K562 (cell line): ENCODE measurements around the gene ACADM. TPM values are rescaled to one million over a fixed set of nuclear protein-coding genes. Genes with fewer than 3 reads are reported as not detected.

ENCODE experiments used
- CBX2 ChIP-seq: fragments of 200-600 bp; sonication (generic); IDR thresholded peaks from one replicate; pipeline ENCODE4 v1.6.1; 2012; ENCODE audit warnings: mild to moderate bottlenecking, low read length, inconsistent platforms; ENCODE audit not compliant: insufficient read depth, poor library complexity, severe bottlenecking
- CREB3 ChIP-seq: fragments of 450-650 bp; conservative IDR thresholded peaks from 2 replicates; pipeline ENCODE4 v1.6.1; 2016; ENCODE audit warnings: missing genetic modification characterization, low read depth, mild to moderate bottlenecking, missing compliant biosample characterization, moderate library complexity
- EWSR1 ChIP-seq: fragments of 450-650 bp; IDR thresholded peaks from 2 replicates; pipeline ENCODE4 v1.6.1; 2018; ENCODE audit warnings: borderline replicate concordance, mild to moderate bottlenecking, low read depth, moderate library complexity; ENCODE audit not compliant: partially characterized antibody
- GTF2F1 ChIP-seq: IDR thresholded peaks from 2 replicates; pipeline ENCODE4 v1.6.1; 2011; ENCODE audit warnings: low read depth, low read length, improper control_type of control experiment
- HDAC3 ChIP-seq: fragments of 450-650 bp; IDR thresholded peaks from 2 replicates; pipeline ENCODE4 v1.6.1; 2018; ENCODE audit warnings: borderline replicate concordance, mild to moderate bottlenecking, moderate library complexity; ENCODE audit not compliant: partially characterized antibody
- NFYB ChIP-seq: IDR thresholded peaks from 2 replicates; pipeline ENCODE4 v1.6.1; 2011; ENCODE audit warnings: mild to moderate bottlenecking, moderate library complexity; ENCODE audit not compliant: insufficient read length; ENCODE audit errors: extremely low read depth
- PYGO2 ChIP-seq: fragments of 450-650 bp; IDR thresholded peaks from 2 replicates; pipeline ENCODE4 v1.6.1; 2016; ENCODE audit warnings: mild to moderate bottlenecking, missing genetic modification characterization, moderate library complexity, missing compliant biosample characterization
- TCF15 ChIP-seq: fragments of 250-450 bp; sonication (Bioruptor Pico); IDR thresholded peaks from 2 replicates; pipeline ENCODE4 v1.8.0; 2022; ENCODE audit warnings: moderate library complexity, mild to moderate bottlenecking, inconsistent platforms
- THAP12 ChIP-seq: fragments of 250-450 bp; sonication (Bioruptor Pico); IDR thresholded peaks from 2 replicates; pipeline ENCODE4 v1.9.0; 2021; ENCODE audit warnings: mild to moderate bottlenecking, inconsistent platforms
- ZC3H8 ChIP-seq: fragments of 450-650 bp; IDR thresholded peaks from 2 replicates; pipeline ENCODE4 v1.6.1; 2017
- ZNF592 ChIP-seq: fragments of 450-650 bp; IDR thresholded peaks from 2 replicates; pipeline ENCODE4 v1.6.1; 2017; ENCODE audit warnings: antibody characterized with exemption, mild to moderate bottlenecking
- polyA plus RNA-seq, 8 experiments: library from polyadenylated mRNA; depleted of rRNA in 4 of 8; stranded (reverse) in 5 of 8; unstranded in 3 of 8; fragments of >200 nt; fragmentation: Nextera tagmentation in 2 of 8; fragmentation: Illumina TruSeq in 1 of 8; extraction: Ambion mirVana in 2 of 8; extraction: Trizol in 1 of 8; gene quantifications; 2 replicates each; pipeline versions ENCODE4 v1.2.1 to v1.2.3, GENCODE V29; 2011 to 2014; ENCODE audit warnings: inconsistent platforms in 1 of 8, missing spikeins in 1 of 8
- total RNA-seq, 7 experiments: library from RNA; depleted of rRNA in 6 of 7; stranded (reverse); fragments of >200 nt in 6 of 7; fragmentation: Illumina TruSeq in 2 of 7; extraction: Trizol in 2 of 7; gene quantifications; 2 replicates each; pipeline versions ENCODE4 v1.2.1 to v1.2.3, GENCODE V29; 2011 to 2021; ENCODE audit warnings: low replicate concordance in 1 of 7
- TF ChIP-seq, protein P1 (sequence below), 2 experiments: fragments of 150-350 bp in 1 of 2; IDR thresholded peaks; 2 replicates each; pipeline ENCODE4 v1.6.1; 2012 to 2016; ENCODE audit warnings: low read depth in 2 of 2, low read length in 2 of 2, mild to moderate bottlenecking in 1 of 2, moderate library complexity in 1 of 2

Gene ACADM
- total and polyA plus RNA-seq, 9 of the 15 experiments (the other 6 are each of a cell fraction or from before 2014, with no cell fraction given) = 82.5 to 156 (median 123) TPM

DNA sequence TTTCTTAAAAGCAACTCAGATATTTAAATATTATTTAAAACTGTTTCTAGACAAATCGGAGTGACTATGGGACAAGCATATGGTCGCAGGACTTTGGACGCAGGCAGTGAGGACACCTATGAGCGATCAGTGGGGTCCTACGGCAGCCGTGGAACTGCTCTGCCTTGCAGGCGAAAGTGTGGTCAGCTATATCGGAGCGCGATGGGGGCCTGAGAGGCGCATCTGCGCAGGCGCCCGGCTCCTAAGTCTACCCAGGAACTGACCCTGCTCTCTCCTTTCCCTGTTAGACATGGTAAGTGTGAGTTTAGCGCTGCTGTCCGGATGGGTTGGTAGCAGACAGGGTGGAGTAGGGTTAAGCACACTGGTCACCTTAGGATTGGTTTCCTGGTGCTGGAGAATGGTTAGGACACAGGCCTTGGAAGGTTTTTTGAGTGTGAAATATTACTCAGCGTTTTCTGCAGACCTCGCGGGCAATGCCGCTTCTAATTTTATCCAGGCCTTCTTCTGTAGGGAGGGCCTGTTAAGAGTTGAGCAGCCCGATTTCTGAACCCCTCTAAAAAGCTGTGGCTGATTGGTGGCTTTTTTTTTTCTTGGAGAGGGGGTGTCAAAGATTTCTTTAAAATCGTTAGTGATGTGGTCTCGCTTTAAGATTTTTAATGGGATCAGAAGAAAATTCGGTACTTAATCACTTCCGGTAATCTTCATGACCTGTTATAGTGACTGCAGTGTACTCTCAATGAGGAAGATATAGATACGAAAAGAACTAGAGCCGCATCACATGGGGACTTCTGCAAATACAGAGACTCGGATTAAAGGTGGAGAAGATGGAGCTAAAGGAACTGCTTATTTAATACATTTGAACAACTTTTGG is 61.7 kb downstream of the ACADM start, which contains the start of gene RABGGTB (continued):
- no peak for TF ChIP-seq TCF15 (CRISPR knock-in tag)
- TF ChIP-seq HDAC3 = peak; percentile 22
- TF ChIP-seq CREB3 (tag) = no peak
- TF ChIP-seq NFYB = no peak
- TF ChIP-seq CBX2 = no peak
- TF ChIP-seq ZC3H8 = no peak
- peak; percentile 96 for TF ChIP-seq GTF2F1
- TF ChIP-seq, protein P1, sequence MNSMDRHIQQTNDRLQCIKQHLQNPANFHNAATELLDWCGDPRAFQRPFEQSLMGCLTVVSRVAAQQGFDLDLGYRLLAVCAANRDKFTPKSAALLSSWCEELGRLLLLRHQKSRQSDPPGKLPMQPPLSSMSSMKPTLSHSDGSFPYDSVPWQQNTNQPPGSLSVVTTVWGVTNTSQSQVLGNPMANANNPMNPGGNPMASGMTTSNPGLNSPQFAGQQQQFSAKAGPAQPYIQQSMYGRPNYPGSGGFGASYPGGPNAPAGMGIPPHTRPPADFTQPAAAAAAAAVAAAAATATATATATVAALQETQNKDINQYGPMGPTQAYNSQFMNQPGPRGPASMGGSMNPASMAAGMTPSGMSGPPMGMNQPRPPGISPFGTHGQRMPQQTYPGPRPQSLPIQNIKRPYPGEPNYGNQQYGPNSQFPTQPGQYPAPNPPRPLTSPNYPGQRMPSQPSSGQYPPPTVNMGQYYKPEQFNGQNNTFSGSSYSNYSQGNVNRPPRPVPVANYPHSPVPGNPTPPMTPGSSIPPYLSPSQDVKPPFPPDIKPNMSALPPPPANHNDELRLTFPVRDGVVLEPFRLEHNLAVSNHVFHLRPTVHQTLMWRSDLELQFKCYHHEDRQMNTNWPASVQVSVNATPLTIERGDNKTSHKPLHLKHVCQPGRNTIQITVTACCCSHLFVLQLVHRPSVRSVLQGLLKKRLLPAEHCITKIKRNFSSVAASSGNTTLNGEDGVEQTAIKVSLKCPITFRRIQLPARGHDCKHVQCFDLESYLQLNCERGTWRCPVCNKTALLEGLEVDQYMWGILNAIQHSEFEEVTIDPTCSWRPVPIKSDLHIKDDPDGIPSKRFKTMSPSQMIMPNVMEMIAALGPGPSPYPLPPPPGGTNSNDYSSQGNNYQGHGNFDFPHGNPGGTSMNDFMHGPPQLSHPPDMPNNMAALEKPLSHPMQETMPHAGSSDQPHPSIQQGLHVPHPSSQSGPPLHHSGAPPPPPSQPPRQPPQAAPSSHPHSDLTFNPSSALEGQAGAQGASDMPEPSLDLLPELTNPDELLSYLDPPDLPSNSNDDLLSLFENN (IDR thresholded peaks at IDR 0.05; ENCODE audit: low read depth in 2 of 2, low read length in 2 of 2) = peak in 1 of 2 experiments; percentile 68; a peak in 2 of 4 replicates
- TF ChIP-seq PYGO2 (tag) = no peak
- no peak for TF ChIP-seq EWSR1
- peak; percentile 66; the same call in 1 of the 2 replicates for TF ChIP-seq ZNF592
- 0 out of 2 replicates have a peak, but pooled peaks have one; percentile 43 for TF ChIP-seq THAP12 (CRISPR knock-in tag)
